Hematopoietic multipotent progenitor cell treated with erythropoietin and hydrocortisone succinate and interleukin-3 and kit ligand, for 4 days (in vitro differentiated cells): ENCODE data around the gene CD151.
A peak's percentile ranks its signal among the peaks of the same experiment; 100 is the strongest.

Experiments used
- DNase-seq: peaks from one replicate; pipeline ENCODE4 v3.0.0-alpha.2; 2015

The CD151 gene

DNA sequence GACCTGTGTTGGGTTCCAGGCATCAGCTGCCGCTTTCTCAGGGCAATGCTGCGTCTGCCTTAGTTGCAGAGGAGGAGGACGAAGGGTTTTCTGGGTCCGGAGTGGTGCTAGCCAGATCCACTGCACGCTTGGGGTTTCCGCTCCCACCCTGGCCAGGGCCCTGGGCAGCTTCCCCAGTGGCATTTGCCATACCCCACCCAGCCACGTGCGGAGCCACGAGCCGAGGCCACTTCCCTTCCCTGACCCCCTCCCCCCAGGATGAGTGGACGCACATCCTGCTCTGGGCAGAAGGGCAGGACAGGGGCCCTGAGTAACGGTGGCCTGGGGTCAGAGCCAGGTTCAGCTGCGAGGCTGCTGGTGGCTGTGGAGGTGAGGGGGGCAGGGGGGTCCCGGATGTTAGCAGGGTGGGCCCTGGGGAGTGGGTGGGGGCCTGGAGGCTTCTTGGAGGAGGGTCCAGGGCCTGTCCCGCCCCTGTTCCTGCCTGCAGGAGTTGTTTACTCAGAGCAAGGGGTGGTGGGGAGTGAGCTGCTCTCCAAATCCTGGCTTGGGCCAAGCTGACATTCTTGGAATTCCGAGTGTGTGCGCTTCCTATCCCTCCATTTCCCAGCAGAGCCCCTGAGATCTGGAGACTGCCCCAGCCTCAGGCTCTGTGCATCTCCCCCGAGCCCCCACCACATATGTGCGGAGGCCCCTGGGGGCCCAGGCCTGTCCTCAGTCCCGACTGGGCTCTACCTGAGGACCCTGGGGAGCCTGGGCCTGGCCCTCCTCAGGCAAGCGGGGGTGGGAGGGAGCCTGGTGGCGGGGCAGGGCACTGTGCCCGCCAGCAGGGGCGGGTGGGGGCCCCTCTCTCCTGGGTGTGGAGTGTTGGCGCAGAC is 11.3 kb downstream of the CD151 start:
- DNase-seq = peak; percentile 68

GRCh38 chr11:844693-845644 is 12.2 kb downstream of the CD151 start:
- DNase-seq = peak; percentile 95

DNA sequence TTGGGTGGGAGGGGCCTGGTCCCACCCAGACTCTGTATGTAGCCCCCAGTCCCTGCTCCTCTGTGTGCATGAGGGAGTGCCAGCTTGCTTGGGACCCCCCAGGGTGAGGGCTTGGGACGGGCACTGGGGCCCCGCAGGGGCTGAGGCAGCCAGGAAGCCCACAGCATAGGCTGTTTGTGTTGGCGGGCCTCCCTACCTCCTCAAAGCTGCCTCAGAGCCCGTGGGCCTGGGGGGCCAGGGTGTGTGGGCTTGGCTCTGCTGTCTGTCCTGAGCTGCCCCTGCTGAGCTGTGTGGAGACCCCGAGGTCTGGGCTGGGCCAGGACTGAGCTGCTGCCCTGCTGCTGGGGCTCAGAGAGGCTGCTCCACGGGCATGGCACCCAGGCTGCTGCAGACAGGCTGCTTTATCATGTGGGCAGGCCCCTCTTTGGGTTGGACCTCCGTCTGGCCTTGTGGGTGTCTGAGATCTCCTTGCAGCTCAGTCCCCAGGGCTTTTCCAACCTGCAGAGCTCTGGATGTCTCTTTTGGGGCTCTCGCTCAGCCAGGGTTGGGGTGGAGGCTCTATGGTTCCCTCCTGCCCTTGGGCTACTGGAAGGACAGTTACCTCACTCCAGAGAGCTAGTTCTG is 13.2 kb downstream of the CD151 start:
- peak; percentile 68 for DNase-seq

GRCh38 chr11:846496-847098 is 13.8 kb downstream of the CD151 start:
- DNase-seq = no peak

- no peak for DNase-seq
These were observed 15.1 kb downstream of the CD151 start for GRCh38 chr11:847876-848275.

GRCh38 chr11:848380-848931 is 15.7 kb downstream of the CD151 start:
- peak; percentile 79 for DNase-seq

- DNase-seq = peak; percentile 48
These were observed 16.5 kb downstream of the CD151 start for GRCh38 chr11:849104-849824.

GRCh38 chr11:849951-850774 is 17.4 kb downstream of the CD151 start:
- no peak for DNase-seq

DNA sequence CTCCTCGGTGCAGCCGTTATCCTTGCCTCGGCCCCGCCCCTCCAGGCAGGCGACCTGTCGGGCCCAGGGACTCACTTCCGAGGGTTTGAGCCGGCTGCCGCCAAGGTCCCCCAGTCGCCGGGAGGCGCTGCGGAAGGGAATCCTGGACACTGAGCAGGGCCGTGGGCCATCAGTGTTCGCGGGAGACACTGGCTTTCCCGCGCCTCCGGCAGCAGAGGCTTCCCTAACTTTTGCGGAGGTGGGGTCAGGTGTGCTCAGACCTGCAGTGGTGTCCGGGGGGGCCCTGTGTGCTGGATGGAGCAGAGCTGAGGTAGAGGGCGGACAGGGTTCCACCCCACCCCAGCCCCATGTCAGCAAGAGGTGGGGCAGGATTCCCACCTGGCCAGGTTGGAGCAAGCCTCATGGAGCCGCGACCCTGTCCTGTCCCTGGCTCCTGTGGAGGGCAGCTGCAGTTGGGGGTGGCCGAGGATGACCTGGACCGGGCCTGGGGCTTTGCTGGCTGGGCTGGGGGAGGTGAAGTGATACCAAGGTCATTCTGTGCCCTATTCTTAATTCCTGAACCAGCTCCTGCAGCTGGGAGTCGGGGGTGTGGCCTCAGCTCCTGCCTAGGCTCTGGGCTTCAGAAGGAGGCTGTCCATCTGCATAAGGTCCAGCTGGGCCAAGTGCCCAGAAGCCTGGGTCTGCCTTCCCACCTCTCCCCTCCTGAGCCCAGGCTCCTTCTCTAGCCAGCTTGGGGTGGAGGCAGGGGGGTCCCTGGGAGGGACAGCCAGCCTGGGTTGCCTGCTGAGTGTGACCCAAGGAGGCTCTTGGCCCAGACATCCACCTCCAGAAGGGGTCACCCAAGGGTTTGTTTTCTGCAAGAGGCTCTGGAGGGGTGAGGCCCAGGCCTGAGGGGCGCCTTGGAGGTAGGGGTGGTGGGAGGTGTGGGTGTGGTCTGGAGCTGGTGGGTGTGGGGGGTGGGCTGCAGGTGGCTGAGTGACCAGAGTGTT is 18.3 kb downstream of the CD151 start:
- peak; percentile 71 for DNase-seq

DNA sequence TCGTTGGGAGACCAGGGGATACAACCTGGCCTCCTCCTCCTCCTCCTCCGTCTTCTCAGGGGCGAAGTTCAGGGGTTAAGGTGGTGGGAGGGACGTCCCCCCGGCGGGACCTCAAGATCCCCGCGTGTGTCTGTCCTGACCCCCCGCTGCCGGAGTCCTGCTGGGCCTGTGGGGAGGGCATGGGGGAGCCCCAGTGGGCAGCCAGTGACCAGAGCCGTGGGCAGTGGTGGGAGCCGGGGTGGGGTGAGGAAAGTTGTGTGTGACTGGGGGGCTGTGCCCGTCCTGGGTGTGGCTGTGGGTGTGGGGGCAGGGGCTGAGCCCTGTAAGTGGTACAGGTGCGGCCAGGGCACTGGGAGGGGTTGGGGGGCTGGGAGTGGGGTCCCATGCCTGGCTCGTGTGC is 20.0 kb downstream of the CD151 start:
- no peak for DNase-seq

DNA sequence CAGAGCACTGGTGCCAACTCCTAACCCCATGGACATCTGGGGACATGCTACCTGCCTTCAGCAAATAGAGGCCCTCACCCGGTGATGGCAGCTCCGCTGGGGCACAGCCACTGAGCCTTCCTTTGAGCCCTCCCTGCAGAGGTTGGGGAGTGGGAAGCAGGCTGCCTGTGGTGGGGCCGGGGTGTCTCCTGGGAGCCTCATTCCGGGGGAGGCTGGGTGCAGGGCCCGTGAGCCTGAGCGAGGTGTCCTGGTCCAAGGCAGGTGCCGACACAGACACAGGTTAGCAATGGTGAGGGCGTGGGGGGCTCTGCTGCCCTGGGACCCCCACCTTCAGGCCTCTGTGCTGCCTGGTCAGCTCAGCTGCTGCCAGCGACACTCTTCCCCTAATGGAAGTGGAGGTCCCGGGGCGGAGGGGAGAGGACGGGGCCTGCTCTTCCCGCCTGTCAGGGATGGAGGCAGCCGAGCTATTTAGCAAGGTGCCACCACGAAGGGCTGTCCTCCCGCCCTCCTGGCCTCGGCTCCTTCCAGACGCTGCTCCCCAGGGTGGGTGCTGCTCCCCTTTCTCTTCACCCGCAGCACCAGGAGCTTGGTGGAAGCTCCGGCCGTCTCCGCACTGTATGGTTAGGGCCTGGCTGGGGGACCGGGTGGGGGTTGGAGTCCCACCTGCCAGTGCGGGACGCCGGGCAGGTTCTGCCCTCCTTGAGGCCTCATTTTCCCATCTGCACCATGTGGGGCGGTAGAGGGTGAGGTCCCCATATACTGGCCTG is 21.1 kb downstream of the CD151 start:
- no peak for DNase-seq

GRCh38 chr11:854601-855329 is 22.0 kb downstream of the CD151 start:
- DNase-seq = no peak

DNA sequence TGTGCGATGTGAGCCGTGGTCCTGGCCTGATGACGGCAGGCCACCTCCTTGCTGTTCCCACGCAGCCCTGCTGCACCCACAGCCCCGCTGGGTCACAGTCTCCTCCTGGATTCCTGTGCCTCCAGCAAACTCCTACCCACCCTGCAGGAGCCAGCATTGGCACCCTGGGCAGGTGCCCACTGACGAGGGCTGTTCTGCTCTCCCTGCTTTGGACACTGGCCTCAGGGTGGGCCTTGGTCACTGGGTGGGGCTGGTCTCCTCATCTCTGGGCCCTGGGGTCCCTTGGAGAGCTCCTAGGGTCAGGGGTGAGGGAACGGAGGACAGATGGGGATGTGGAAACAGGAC is 22.6 kb downstream of the CD151 start:
- no peak for DNase-seq

GRCh38 chr11:855796-856195 is 23.0 kb downstream of the CD151 start:
- no peak for DNase-seq

DNA sequence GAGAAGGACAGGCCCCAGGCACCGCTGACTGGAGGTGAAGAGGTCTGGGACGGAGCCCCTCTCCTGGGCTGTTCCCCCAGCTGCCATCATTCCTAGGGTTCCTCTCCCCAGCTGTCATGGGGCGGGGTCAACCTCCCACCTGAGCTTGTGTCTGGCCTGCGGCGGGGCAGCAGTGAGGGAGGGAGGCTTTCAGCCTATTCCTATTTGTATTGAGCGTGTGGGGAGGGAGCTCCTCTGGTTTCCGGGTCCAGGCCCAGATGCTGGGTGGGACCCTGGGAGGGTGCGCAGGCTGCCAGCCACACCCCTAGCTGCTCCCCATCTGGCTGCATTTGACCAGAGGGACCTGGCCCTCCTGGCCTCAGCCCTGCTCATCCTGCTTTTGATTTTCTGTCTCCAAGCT is 23.6 kb downstream of the CD151 start:
- no peak for DNase-seq

GRCh38 chr11:858053-858761 is 25.5 kb downstream of the CD151 start:
- no peak for DNase-seq

DNA sequence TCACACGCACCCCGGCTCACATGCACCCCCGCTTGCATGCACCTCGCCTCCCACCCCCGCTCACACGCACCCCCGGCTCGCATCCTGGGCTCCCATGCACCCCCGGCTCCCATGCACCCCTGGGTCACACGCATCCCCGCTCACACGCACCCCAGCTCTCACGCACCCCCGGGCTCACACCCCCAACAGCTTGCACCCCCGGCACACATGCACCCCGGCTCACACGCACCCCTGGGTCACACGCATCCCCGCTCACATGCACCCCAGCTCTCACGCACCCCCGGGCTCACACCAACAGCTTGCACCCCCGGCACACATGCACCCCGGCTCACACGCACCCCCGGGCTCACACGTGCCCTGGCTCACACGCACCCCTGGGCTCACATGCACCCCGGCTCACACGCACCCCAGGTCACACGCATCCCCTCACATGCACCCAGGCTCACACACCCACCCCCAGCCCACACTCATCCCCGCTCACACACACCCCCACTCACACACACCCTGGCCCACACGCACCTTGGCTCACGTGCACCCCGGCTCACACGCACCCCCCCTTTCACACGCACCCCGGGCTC is 26.1 kb downstream of the CD151 start:
- no peak for DNase-seq
